Stimulated activated CD8-positive, alpha-beta memory T cell treated with anti-CD3 and anti-CD28 coated beads, Interleukin-7, amount 100 ng/mL, for 1 hour (primary cell): Measurements from ENCODE around the gene ATRX.

Experiments
- DNase-seq, 2 donors: peaks; one replicate each; pipeline ENCODE4 v3.0.0-alpha.2; 2020; ENCODE audit warnings: low read depth in 2 of 2

The ATRX gene

GRCh38 chrX:77493677-77494553 is 292.1 kb downstream of the ATRX start:
- DNase-seq: no peak

- no peak for DNase-seq
These were observed 302.0 kb downstream of the ATRX start for GRCh38 chrX:77484045-77484444.

DNA sequence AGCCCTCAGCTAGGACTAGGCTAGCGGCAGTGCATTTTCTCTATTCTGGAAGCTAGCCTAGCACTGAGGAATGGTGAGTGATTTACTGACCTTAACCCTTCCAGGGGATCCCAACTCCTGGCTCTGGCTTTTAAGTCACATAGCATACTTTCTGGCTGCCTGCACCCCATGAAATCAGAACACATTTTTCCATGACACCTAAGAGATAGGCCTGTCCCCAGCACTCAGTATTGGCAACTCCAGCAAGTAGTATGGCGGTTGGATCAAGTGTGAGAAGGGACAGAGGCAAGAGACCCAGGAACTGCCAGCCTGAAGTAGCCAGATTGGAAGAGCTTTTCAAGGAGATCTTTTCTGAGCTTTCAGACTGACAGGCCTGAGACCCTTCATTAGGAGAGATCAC is 330.6 kb downstream of the ATRX start:
- no peak for DNase-seq
